Jurkat, Clone E6-1 (cell line): ENCODE results near the gene UBN1. TPM values are rescaled to one million over a fixed set of nuclear protein-coding genes. Genes with fewer than 3 reads are reported as not detected.

ENCODE experiments used
- DNase-seq: peaks from one replicate; pipeline ENCODE4 v3.0.0-alpha.2; 2011; ENCODE audit warnings: low read depth, low spot score
- H3K4me3 ChIP-seq: 2 replicates; pipeline ENCODE4 v1.5.1; 2011; ENCODE audit warnings: mild to moderate bottlenecking, low read length, control low read depth, moderate library complexity
- polyA plus RNA-seq: library from polyadenylated mRNA; unstranded; fragments of >200 nt; gene quantifications from one replicate; pipeline ENCODE4 v1.2.1, GENCODE V29; 2012; ENCODE audit warnings: missing spikeins; ENCODE audit not compliant: insufficient read length, insufficient read depth

The UBN1 gene
- polyA plus RNA-seq = 22.1 TPM

DNA sequence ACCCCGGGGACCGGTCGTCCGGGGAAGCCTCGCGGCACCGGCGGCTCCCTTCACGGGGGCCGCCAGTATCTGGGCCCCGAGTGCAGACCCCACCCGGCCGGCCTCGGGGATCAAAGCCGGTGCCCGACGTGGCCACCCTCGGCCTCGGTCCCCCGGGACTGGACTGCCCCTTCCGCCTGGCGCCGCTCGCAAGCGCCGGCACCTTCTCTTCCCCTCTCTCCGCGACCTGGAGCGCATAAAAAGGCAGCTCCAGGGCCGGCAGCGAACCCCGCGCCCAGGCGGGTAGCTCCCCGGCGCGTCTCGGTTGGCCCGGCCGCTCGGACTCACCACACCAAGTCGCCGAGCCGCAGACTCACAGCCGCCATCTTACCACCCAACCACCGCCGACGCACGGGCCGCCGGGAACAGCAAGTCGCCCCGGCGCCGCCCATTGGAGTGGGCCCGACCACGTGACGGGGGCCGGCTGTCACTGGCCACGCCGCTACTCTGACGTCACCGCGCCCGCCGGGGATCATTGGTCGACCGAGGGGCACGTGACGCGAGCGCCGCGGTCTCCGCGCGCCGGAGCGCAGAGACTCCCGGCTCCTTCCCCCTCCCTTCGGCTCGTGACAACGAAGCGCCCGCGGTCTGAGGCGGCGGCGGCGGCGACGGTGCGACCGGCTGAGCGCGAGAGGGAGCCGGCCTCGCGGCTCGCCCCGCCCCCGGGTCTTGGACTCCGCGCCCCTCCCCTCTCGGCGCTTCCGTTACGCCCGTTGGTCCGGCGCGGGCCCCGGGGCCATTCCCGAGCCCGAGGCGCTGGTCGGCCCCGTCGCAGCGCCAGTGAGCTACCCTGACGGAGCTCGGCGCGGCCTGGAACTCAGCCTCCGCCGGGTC, at the start of gene UBN1, which contains the start of gene GLYR1:
Gene UBN1, plus strand, starts transcription at position 581 of the 873 bp plus-strand sequence. CDS start 5,437 bp downstream, outside the sequence.
Gene GLYR1, minus strand, starts transcription at position 388 of the 873 bp plus-strand sequence. Its CDS starts 23 bp downstream, at position 365.
- peak; percentile 92 for DNase-seq
- H3K4me3 ChIP-seq = peak within 1 kb of the TSS; percentile 87

DNA sequence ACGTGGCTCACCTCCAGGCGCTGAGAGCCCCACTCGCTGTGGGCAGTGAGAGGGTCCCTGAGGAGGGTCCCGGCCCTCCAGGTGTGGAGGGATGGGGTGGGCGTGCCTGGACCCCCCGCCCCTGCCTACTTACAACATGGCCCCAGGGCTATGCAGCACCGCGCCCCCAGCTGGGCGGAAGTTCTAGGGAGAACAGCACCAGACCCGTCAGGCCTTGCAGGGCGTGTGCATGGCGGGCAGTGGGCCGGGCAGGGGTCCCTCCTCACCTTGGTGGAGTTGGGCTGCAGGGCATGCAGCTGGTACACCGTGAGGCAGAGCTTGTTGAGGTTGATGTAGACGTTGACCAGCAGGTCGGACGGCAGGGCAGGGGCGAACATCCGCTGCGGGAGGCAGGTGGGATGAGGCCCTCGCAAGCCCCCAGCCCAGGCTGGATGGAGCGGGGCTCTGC, 49.5 kb upstream of the UBN1 start:
- no peak for DNase-seq
- no peak overlapping the region for H3K4me3 ChIP-seq

GRCh38 chr16:4798456-4798855, 48.8 kb upstream of the UBN1 start:
- H3K4me3 ChIP-seq = no peak overlapping the region

GRCh38 chr16:4799171-4799855, 48.0 kb upstream of the UBN1 start:
- no peak for DNase-seq
- no peak overlapping the region for H3K4me3 ChIP-seq

More at GRCh38 chr16:4798456-4798855, 48.8 kb upstream of the UBN1 start:
- no peak for DNase-seq

DNA sequence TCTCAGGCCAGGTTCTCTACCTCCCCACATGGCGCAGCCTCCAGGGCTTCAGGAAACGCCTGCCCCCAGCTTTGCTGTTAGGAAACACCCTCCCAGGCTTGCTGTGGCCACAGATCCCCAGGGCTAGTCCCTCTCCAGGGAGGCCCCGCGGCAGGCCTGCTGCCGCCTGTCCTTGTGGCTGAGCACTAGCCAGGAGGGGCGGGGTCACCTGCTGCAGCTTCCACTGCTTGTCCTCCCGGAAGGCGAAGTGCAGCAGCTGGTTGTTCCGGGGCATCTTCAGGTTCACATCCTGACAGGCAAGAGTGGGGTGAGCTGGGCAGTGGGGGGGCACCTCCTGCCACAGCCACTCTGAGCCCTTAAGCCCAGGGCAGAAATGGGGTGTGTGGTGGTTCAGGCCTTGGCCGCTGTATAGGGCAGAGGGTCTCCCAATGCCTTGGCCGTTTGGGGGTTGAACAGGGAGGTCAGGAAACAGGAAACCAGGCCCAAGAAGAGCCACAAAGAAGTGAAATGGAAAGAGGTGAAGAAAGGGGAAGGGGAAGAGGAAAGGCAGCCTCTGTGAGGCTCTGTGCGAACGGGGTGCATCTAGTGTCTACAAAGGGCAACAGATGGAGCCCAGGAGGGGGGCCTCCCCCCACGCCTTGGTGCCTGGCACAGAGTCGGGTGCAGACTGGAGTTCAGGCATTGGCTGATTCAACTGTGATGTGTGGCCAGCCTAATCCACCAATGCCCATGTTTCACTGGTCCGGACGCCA, 46.8 kb upstream of the UBN1 start:
- H3K4me3 ChIP-seq = no peak overlapping the region
- no peak for DNase-seq

DNA sequence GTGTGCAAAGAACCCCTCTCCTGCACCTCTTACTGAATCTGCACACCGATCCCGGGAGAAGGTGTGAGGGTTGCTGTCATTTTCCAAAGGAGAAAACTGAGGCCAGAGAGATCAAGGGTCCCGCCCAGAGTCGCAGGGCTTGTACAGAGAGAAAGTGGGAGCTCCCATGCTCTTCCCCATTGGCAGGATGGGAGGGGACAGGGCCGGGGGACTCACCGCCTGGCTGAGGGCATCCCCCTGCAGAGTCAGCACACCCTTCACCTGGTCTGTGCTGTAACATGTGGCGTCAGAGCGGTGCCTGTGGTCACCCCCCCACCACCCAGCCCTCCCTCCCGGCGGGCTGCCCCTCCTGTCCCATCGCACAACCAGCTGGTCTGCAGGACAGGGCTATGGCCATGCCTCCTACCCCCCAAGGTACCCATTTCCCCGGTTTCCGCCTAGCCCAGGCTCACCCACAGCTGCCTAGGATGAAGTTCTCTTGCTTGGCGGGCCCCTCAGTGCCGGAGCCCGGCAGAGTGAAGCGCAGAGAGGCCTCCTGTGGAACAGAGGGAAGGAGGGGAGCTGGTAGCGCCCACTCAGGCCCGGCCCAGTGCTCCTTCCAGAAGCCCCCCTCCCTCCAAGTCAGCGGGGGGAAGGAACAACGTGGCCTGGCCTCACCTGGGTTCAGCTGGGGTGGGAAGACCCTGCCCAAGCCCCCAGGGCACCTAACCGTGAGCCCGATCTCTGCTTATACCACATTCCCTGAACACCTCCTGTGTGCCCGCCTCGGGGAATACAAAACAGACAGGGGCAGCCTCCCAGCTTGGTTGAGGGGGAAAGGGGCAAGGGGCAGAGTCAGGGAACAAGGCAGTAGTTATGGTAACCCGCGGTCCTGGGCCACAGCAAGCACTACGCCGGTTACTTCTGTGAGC, 46.0 kb upstream of the UBN1 start:
- H3K4me3 ChIP-seq = peak overlapping the region; percentile 60
- DNase-seq = no peak

- DNase-seq = peak; percentile 39
Observed at GRCh38 chr16:4801962-4802658, 45.2 kb upstream of the UBN1 start, which contains the start of gene ROGDI. ROGDI (minus strand) TSS chr16:4802633; CDS start chr16:4802571, 62 bp downstream.

GRCh38 chr16:4802659-4803287, 44.5 kb upstream of the UBN1 start:
- DNase-seq = peak; percentile 77
- H3K4me3 ChIP-seq = peak overlapping the region; percentile 60

More at GRCh38 chr16:4801962-4802658, 45.2 kb upstream of the UBN1 start, which contains the start of gene ROGDI:
- peak within 1 kb of the TSS; percentile 60 for H3K4me3 ChIP-seq

GRCh38 chr16:4803401-4803844, 43.9 kb upstream of the UBN1 start:
- DNase-seq = no peak
- peak overlapping the region; percentile 60; the same call in 1 of the 2 replicates for H3K4me3 ChIP-seq

GRCh38 chr16:4803898-4804762, 43.2 kb upstream of the UBN1 start:
- H3K4me3 ChIP-seq = no peak overlapping the region
- no peak for DNase-seq

DNA sequence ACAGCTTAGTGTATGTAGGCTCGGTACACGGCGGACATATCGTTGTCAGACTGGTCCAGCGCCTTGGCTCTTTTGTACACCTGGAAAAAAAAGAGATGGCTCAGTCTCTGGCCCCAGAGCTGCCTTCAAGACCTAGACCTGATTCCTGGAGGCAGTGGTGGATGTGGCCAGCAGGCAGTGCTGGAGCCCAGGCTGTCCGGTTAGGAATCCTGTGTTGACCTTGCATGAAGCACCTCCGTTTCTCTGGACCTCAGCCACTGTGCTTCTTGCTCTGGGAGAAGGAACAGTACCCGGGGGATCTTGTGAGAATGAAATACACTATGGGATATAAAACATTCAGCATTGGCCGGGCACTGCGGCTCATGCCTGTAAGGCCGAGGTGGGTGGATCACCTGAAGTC, 42.0 kb upstream of the UBN1 start:
- H3K4me3 ChIP-seq = no peak overlapping the region
- DNase-seq = no peak

- H3K4me3 ChIP-seq = no peak overlapping the region
- DNase-seq = no peak
Observed at GRCh38 chr16:4806280-4806679, 41.0 kb upstream of the UBN1 start.

DNA sequence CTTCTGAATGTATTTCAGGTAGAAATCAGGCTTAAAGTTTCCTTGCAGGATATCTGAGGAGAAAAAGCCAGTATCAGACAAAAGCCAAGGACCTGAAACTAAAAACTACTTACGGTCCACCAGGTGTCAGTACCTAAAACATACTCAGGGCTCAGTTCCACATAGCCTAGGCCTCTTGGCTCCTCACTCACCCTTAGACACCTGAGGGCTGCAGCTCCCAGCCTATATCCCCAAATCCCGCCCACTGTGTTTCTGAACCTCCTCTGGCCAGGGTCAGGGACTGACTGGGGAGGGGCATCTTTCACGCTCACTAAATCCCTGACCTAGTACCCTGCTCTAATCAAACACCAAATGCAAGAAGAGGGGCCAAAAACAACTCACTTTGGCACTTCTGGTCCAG, 36.0 kb upstream of the UBN1 start:
- H3K4me3 ChIP-seq = no peak overlapping the region
- DNase-seq = no peak

DNA sequence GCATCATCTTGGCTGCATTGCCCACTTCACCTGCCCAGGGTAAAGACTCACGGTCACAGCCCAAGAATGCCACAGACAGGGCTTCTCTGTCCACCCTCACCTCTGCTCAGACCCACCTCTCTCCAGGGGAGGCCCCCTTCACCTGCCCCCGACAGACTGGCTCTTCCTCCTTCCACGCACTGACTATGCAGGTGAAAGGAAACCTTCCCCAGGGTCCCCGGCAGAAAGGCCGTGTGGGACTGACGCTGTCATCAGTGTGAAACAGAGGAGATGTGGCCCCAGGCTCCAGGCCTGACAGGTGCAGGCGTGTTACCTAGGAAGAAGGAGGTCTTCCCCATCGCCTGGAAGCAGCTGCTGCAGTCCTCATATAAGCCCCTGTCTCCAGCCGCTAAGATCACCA, 35.5 kb upstream of the UBN1 start:
- DNase-seq = no peak
- H3K4me3 ChIP-seq = no peak overlapping the region

GRCh38 chr16:4813251-4814003, 33.9 kb upstream of the UBN1 start:
- H3K4me3 ChIP-seq = no peak overlapping the region

More at GRCh38 chr16:4813251-4814003, 33.9 kb upstream of the UBN1 start:
- no peak for DNase-seq
